ENCODE results near the gene SLFN14. TPM values are rescaled to one million over a fixed set of nuclear protein-coding genes. Genes with fewer than 3 reads are reported as not detected.

SLFN14 gene
- total and polyA plus RNA-seq, 2 experiments from 2014 or later = 0.10 TPM; not detected in 1

- no peak for TF ChIP-seq EZH2phosphoT487 (IDR thresholded peaks at IDR 0.05; ENCODE audit: unreplicated experiment)
Observed at GRCh38 chr17:35603674-35604073, 43.1 kb upstream of the SLFN14 start (continued).

DNA sequence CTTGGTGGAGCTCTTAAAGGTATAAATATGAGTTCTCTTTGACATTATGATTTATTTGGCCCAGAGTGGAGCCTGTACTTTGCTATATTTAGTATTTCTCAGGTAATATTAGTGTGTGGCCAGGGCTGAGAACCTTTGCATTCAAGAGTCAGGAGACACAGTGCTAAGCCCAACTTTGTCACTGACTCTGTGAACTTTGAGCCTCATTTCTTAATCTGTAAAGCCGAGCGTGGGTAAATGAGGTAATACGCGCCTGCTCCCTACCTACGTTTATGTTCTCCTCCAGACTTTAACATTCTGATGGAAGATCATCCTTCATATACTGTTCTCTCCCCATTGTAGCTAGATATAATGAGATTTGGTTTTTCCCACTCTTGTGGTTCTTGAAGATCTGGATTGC is 37.0 kb upstream of the SLFN14 start:
- H3K9me2 ChIP-seq (ENCODE audit: insufficient read depth) = no peaks in the 10 kb centered on the region
- no peak overlapping the region for H3K4me3 Mint-ChIP-seq
- H3K4me3 ChIP-seq = no peak overlapping the region
- H3K27ac ChIP-seq (ENCODE audit: low read depth) = no peak overlapping the region
- H3K79me2 ChIP-seq (replicated peaks; ENCODE audit: insufficient read depth) = peaks cover 54% of the 10 kb centered on the region
- H3K4me2 ChIP-seq = no peak overlapping the region
- H3K36me3 ChIP-seq (ENCODE audit: insufficient read depth) = peaks cover 32% of the 10 kb centered on the region
- ATAC-seq (no peak), DNase-seq (ENCODE audit: low spot score) (no peak)
- no peaks in the 10 kb centered on the region for H3K27me3 Mint-ChIP-seq (ENCODE audit: insufficient read depth, low read depth, poor library complexity)
- peaks cover 63% of the 10 kb centered on the region for H3K36me3 Mint-ChIP-seq (ENCODE audit: low read depth)
- no peak overlapping the region for H2AFZ ChIP-seq
- no peaks in the 10 kb centered on the region for H3K9me3 Mint-ChIP-seq
- TF ChIP-seq EZH2 (IDR thresholded peaks at IDR 0.05; ENCODE audit: low read depth, unreplicated experiment) = no peak
- TF ChIP-seq POLR2AphosphoS5 (IDR thresholded peaks at IDR 0.05; ENCODE audit: low read depth) = no peak
- TF ChIP-seq, protein P1, sequence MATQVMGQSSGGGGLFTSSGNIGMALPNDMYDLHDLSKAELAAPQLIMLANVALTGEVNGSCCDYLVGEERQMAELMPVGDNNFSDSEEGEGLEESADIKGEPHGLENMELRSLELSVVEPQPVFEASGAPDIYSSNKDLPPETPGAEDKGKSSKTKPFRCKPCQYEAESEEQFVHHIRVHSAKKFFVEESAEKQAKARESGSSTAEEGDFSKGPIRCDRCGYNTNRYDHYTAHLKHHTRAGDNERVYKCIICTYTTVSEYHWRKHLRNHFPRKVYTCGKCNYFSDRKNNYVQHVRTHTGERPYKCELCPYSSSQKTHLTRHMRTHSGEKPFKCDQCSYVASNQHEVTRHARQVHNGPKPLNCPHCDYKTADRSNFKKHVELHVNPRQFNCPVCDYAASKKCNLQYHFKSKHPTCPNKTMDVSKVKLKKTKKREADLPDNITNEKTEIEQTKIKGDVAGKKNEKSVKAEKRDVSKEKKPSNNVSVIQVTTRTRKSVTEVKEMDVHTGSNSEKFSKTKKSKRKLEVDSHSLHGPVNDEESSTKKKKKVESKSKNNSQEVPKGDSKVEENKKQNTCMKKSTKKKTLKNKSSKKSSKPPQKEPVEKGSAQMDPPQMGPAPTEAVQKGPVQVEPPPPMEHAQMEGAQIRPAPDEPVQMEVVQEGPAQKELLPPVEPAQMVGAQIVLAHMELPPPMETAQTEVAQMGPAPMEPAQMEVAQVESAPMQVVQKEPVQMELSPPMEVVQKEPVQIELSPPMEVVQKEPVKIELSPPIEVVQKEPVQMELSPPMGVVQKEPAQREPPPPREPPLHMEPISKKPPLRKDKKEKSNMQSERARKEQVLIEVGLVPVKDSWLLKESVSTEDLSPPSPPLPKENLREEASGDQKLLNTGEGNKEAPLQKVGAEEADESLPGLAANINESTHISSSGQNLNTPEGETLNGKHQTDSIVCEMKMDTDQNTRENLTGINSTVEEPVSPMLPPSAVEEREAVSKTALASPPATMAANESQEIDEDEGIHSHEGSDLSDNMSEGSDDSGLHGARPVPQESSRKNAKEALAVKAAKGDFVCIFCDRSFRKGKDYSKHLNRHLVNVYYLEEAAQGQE (IDR thresholded peaks at IDR 0.05; ENCODE audit: unreplicated experiment) = no peak
- TF ChIP-seq JUNB (IDR thresholded peaks at IDR 0.05; ENCODE audit: unreplicated experiment) = no peak
- no peak for TF ChIP-seq ZNF114 (CRISPR knock-in tag; IDR thresholded peaks at IDR 0.05)
- no peak for TF ChIP-seq EZH2phosphoT487 (IDR thresholded peaks at IDR 0.05; ENCODE audit: unreplicated experiment)
- no peak for TF ChIP-seq CREB1 (CRISPR knock-in tag; IDR thresholded peaks at IDR 0.05; ENCODE audit: low read depth)
- TF ChIP-seq STAT1 (IDR thresholded peaks at IDR 0.05; ENCODE audit: unreplicated experiment) = no peak
- no peak for TF ChIP-seq NANOG (IDR thresholded peaks at IDR 0.05; ENCODE audit: borderline replicate concordance)
- no peak for TF ChIP-seq ZNF462 (CRISPR knock-in tag; IDR thresholded peaks at IDR 0.05)
- TF ChIP-seq, protein P2, sequence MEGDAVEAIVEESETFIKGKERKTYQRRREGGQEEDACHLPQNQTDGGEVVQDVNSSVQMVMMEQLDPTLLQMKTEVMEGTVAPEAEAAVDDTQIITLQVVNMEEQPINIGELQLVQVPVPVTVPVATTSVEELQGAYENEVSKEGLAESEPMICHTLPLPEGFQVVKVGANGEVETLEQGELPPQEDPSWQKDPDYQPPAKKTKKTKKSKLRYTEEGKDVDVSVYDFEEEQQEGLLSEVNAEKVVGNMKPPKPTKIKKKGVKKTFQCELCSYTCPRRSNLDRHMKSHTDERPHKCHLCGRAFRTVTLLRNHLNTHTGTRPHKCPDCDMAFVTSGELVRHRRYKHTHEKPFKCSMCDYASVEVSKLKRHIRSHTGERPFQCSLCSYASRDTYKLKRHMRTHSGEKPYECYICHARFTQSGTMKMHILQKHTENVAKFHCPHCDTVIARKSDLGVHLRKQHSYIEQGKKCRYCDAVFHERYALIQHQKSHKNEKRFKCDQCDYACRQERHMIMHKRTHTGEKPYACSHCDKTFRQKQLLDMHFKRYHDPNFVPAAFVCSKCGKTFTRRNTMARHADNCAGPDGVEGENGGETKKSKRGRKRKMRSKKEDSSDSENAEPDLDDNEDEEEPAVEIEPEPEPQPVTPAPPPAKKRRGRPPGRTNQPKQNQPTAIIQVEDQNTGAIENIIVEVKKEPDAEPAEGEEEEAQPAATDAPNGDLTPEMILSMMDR (conservative IDR thresholded peaks at IDR 0.05; ENCODE audit: low read depth in 2 of 2) = no peak
- no peak for TF ChIP-seq ZNF331 (CRISPR knock-in tag; IDR thresholded peaks at IDR 0.05; ENCODE audit: low read depth)
- TF ChIP-seq, protein P3, sequence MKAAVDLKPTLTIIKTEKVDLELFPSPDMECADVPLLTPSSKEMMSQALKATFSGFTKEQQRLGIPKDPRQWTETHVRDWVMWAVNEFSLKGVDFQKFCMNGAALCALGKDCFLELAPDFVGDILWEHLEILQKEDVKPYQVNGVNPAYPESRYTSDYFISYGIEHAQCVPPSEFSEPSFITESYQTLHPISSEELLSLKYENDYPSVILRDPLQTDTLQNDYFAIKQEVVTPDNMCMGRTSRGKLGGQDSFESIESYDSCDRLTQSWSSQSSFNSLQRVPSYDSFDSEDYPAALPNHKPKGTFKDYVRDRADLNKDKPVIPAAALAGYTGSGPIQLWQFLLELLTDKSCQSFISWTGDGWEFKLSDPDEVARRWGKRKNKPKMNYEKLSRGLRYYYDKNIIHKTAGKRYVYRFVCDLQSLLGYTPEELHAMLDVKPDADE (IDR thresholded peaks at IDR 0.05) = no peak
- H4K20me1 ChIP-seq (replicated peaks; ENCODE audit: insufficient read depth) = peaks cover 36% of the 10 kb centered on the region
- H3K4me1 Mint-ChIP-seq = no peaks in the 10 kb centered on the region; the same call in 2 of the 3 replicates
- H3K27ac Mint-ChIP-seq = no peak overlapping the region
- H3K27me3 ChIP-seq (ENCODE audit: insufficient read depth) = no peaks in the 10 kb centered on the region
- H3F3A ChIP-seq (replicated peaks; ENCODE audit: low read depth) = peaks cover 6% of the 10 kb centered on the region; the same call in 1 of the 2 replicates
- H3K4me1 ChIP-seq (ENCODE audit: insufficient read depth) = 0 out of 2 replicates have a peak, but pooled peaks cover 4% of the 10 kb centered on the region
